Thyroid gland (tissue), 4 donors: ENCODE data around the gene PLSCR5. TPM values are rescaled to one million over a fixed set of nuclear protein-coding genes. Genes with fewer than 3 reads are reported as not detected.
A peak's percentile ranks its signal among the peaks of the same experiment; 100 is the strongest.

Experiments used
- DNase-seq, 2 donors: peaks; one replicate each; pipeline ENCODE4 v3.0.0-alpha.2; 2019
- H3K27ac ChIP-seq, 3 donors: fragments of 200-600 bp; sonication (generic); 1 replicate in 2 of 3; 2 replicates in 1 of 3; pipeline ENCODE4 v1.5.1; 2016 to 2019; ENCODE audit warnings: mild to moderate bottlenecking in 1 of 3, moderate library complexity in 1 of 3
- H3K27me3 ChIP-seq: fragments of 200-600 bp; sonication (generic); one replicate; pipeline ENCODE4 v1.5.1; 2019
- H3K36me3 ChIP-seq, 2 donors: fragments of 200-600 bp; sonication (generic); one replicate each; pipeline ENCODE4 v1.5.1; 2016 to 2019
- H3K4me1 ChIP-seq, 2 donors: fragments of 200-600 bp; sonication (generic); one replicate each; pipeline ENCODE4 v1.5.1; 2017 to 2019
- H3K4me3 ChIP-seq, 3 donors: fragments of 200-600 bp; sonication (generic); replicated peaks in 1 of 3; 1 replicate in 2 of 3; 2 replicates in 1 of 3; pipeline ENCODE4 v1.5.1; 2016; ENCODE audit warnings: mild to moderate bottlenecking in 1 of 3
- H3K9me3 ChIP-seq: fragments of 200-600 bp; sonication (generic); one replicate; pipeline ENCODE4 v1.5.1; 2017
- POLR2A ChIP-seq, 2 donors: fragments of 450-650 bp; IDR thresholded peaks; one replicate each; pipeline ENCODE4 v1.6.1; 2017; ENCODE audit warnings: antibody characterized with exemption in 2 of 2, mild to moderate bottlenecking in 2 of 2, moderate library complexity in 1 of 2
- WGBS, 2 donors: methylation state at CpG; one replicate each; pipeline ENCODE4 v1.1.5; 2017; 5-methylcytosine and 5-hydroxymethylcytosine counted together
- intact Hi-C: fragments of 100-400 bp; cut with DNase I; formaldehyde crosslinking; loops from one replicate; pipeline ENCODE4 v1.15.1; 2023
- total RNA-seq, 4 donors: library from RNA; depleted of rRNA; stranded (reverse); fragments of >200 nt; gene quantifications; one replicate each; pipeline ENCODE4 v1.2.3, GENCODE V29; 2016
- TF ChIP-seq, protein P1 (sequence below), 6 experiments: fragments of 200-600 bp in 3 of 6; fragments of 450-650 bp in 3 of 6; sonication (generic) in 3 of 6; IDR thresholded peaks; one replicate each; pipeline ENCODE4 v1.5.1; 2016 to 2019; ENCODE audit warnings: antibody characterized with exemption in 6 of 6, mild to moderate bottlenecking in 2 of 6, inconsistent platforms in 1 of 6, moderate library complexity in 1 of 6

The PLSCR5 gene
- total RNA-seq, 4 donors from 2014 or later, result not detected

DNA sequence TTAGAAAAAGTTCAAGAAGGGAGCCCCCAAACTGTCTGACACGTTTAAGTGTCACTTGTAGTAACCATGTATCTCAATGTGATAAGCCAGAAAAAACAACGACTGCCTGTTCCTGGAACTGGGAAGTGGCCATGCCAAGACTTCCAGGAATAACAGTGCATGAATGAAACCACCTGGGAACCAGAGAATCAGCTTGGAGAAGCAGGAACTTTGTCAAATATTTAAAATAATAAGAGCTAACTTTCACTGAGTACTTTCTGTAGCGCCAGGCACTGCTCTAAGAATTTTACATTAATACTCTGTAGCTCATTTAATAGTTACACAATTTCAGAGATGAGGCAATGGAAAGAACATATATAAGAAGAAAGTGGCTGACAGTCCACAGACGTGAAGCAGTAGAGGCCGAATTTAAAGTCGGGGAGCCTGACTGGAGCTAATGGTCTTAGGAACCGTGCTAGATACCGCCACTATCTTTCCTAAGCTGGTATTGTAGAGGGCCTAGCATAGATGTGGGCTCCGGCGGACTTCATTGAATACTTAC lies 61.6 kb downstream of the PLSCR5 start:
- Histone ChIP-seq H3K27me3 (no peaks in the 10 kb centered on the region), H3K9me3 (no peaks in the 10 kb centered on the region), H3K27ac (peak overlapping the region; percentile 88 to 98 (median 95)), H3K36me3 (no peaks in the 10 kb centered on the region), H3K4me1 (peaks cover 4 to 13% of the 10 kb centered on the region in 2 donors), H3K4me3 (peak overlapping the region; percentile 44 to 88 (median 58))
- intact Hi-C loops, result no loop called here
- 7 to 13% methylated on average over 10 of the region's 10 CpGs for WGBS, 2 donors
- no peak for DNase-seq
- TF ChIP-seq, protein P1, sequence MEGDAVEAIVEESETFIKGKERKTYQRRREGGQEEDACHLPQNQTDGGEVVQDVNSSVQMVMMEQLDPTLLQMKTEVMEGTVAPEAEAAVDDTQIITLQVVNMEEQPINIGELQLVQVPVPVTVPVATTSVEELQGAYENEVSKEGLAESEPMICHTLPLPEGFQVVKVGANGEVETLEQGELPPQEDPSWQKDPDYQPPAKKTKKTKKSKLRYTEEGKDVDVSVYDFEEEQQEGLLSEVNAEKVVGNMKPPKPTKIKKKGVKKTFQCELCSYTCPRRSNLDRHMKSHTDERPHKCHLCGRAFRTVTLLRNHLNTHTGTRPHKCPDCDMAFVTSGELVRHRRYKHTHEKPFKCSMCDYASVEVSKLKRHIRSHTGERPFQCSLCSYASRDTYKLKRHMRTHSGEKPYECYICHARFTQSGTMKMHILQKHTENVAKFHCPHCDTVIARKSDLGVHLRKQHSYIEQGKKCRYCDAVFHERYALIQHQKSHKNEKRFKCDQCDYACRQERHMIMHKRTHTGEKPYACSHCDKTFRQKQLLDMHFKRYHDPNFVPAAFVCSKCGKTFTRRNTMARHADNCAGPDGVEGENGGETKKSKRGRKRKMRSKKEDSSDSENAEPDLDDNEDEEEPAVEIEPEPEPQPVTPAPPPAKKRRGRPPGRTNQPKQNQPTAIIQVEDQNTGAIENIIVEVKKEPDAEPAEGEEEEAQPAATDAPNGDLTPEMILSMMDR (IDR thresholded peaks at IDR 0.05), result no peak
- TF ChIP-seq POLR2A (IDR thresholded peaks at IDR 0.05), result no peak

DNA sequence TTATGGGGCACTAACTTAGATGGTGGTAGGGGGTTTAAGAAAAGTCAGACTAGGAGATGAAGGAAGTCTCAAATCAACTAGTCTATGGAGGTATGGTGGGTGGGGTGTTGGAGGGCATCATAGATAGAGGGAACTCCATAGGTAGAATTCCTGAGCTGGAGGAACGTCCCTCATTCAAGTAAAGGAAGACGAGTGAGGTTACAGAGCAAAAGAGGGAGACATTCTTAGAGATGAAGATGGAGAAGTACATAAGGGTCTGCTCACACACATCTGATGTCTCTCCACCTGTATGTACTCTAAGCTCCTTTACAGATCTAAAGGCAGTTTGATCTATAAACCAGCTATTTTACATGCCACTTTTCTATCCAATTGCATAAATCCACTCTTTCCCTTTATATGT lies 62.2 kb downstream of the PLSCR5 start:
- intact Hi-C loops, result no loop called here
- WGBS, 2 donors, result 72 to 77% methylated on average over 2 of the region's 2 CpGs
- Histone ChIP-seq H3K4me3 (peak overlapping the region in 1 of 3 donors; percentile 44), H3K27me3 (no peaks in the 10 kb centered on the region), H3K27ac (peak overlapping the region; percentile 88 to 98 (median 95)), H3K36me3 (no peaks in the 10 kb centered on the region), H3K9me3 (no peaks in the 10 kb centered on the region), H3K4me1 (peaks cover 4 to 13% of the 10 kb centered on the region in 2 donors)
- no peak for DNase-seq
- TF ChIP-seq, protein P1 (IDR thresholded peaks at IDR 0.05), result no peak
- no peak for TF ChIP-seq POLR2A (IDR thresholded peaks at IDR 0.05)

DNA sequence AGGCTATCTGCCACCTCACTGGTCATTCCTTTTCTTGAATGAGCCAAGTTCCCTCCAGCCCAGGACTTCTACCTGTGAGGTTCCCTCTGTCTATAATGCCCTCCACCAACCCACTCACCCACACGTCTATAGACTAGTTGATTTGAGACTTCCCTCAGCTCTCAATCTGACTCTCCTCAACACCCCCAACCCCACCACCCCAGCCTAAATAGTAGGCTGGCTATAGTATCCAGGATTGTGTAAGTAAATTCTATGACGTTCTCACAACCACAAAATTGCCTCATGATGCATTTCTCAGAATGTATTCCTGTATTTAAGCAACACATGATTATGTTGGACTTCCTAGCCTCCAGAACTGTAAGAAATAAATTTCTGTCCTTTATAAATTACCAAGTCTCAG lies 63.0 kb downstream of the PLSCR5 start:
- H3K9me3 ChIP-seq, result no peaks in the 10 kb centered on the region
- 82 to 88% methylated on average over 2 of the region's 2 CpGs for WGBS, 2 donors
- intact Hi-C loops, result no loop called here

DNA sequence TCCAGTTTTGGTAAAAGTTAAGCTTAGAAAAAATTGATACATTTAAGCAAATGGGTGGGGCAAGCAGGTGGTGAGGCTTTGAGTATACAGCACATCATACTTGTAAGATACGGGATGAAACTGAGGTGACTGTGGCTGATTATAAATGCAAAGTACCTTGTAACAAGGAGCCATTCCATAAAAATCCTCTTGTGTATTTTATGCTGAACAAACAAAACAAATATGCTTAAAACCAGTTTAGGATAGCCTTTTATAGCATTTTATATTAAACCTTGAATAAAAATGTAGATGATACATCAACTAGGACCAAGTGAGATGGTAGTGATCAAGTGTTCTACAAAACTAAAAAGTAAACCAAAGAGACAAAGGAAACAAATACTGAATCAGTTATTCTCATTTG lies 64.2 kb downstream of the PLSCR5 start:
- Histone ChIP-seq H3K36me3 (no peaks in the 10 kb centered on the region), H3K4me3 (no peak overlapping the region), H3K4me1 (peaks cover 4 to 26% of the 10 kb centered on the region in 2 donors), H3K27me3 (no peaks in the 10 kb centered on the region), H3K27ac (no peak overlapping the region), H3K9me3 (no peaks in the 10 kb centered on the region)
- WGBS, 2 donors, result 88 to 93% methylated on average over 1 of the region's 1 CpG
- TF ChIP-seq, protein P1 (IDR thresholded peaks at IDR 0.05), result no peak
- intact Hi-C loops, result no loop called here
- no peak for DNase-seq

More for the DNA sequence above, 63.0 kb downstream of the PLSCR5 start:
- Histone ChIP-seq H3K4me1 (peaks cover 4 to 18% of the 10 kb centered on the region in 2 donors), H3K27me3 (no peaks in the 10 kb centered on the region), H3K27ac (peak overlapping the region in 1 of 3 donors; percentile 98), H3K36me3 (no peaks in the 10 kb centered on the region), H3K4me3 (peak overlapping the region in 1 of 3 donors; percentile 44)
- DNase-seq, result no peak
- TF ChIP-seq, protein P1 (IDR thresholded peaks at IDR 0.05), result no peak
- TF ChIP-seq POLR2A (IDR thresholded peaks at IDR 0.05), result no peak

DNA sequence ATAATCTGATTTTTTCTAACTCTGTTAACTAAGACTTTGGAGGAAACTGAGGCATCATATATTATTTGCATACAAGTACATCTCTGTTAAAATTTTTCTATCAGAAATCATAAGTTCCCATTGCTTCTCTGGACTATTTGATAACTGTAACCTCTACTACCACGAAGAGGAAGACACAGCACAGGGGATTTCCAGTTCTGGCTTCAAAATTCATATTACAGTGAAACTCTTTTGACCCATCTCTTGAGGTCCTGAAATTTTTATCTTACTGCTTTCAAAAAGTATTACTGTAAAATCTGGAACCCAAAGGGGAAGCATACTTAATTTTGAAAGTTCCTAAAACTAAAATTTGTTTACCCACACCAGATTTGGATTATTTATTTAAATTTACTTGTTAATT lies 64.9 kb downstream of the PLSCR5 start:
- H3K4me3 ChIP-seq, result no peak overlapping the region
- DNase-seq, result no peak
- H3K36me3 ChIP-seq, result no peaks in the 10 kb centered on the region
- intact Hi-C loops, result no loop called here
- no peaks in the 10 kb centered on the region for H3K27me3 ChIP-seq
- TF ChIP-seq, protein P1 (IDR thresholded peaks at IDR 0.05), result no peak
- TF ChIP-seq POLR2A (IDR thresholded peaks at IDR 0.05), result no peak
- H3K4me1 ChIP-seq, result peaks cover 4 to 26% of the 10 kb centered on the region in 2 donors
- H3K27ac ChIP-seq, result peak overlapping the region in 1 of 3 donors; percentile 24
- H3K9me3 ChIP-seq, result no peaks in the 10 kb centered on the region
- WGBS, 2 donors, result 48 to 74% methylated on average over 1 of the region's 1 CpG
